Measurements from ENCODE around the gene TMEM213. TPM values are rescaled to one million over a fixed set of nuclear protein-coding genes. Genes with fewer than 3 reads are reported as not detected.
"Not testable (repeated sequence)": the region's sequence is repeated elsewhere in the genome, so short reads cannot be mapped to it uniquely, and the experiment has no call there.

The TMEM213 gene, protein sequence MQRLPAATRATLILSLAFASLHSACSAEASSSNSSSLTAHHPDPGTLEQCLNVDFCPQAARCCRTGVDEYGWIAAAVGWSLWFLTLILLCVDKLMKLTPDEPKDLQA
- polyA plus RNA-seq (ENCODE audit: insufficient read length): 0.13 TPM

DNA sequence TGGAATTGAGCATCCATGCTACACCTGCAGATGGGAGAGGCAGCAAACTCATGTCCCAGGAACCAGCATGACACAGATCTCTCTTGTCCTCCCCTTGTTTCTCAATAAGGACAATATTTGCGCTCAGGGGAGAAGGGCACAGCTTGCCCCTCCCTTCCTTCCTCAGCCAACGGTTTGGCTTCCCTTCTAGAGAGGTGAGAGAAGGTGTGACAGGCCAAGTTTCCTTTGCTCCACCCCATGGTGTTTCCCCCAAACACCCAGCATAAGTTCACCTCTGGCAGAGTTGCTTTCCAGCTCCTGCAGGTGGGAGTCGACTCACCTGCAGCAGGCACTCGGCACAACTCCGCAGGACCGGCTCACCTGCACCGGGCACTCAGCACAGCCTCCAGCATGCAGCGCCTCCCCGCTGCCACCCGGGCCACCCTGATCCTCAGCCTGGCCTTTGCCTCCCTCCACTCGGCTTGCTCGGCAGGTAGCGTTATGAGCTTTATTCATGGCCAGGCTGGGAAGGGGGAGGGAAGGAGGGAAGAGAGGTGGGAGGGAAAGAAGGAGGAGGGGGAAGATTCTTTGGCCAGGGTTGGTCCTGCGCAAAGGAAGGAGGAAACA, at the start of gene TMEM213, which contains the start of gene ATP6V0A4:
TMEM213 (plus strand) TSS at position 280 of the 606 bp plus-strand sequence; CDS start at position 391, 111 bp downstream.
ATP6V0A4 (minus strand) TSS at position 482 of the 606 bp plus-strand sequence. CDS start 26,949 bp downstream, outside the sequence.
- no peak for DNase-seq

DNA sequence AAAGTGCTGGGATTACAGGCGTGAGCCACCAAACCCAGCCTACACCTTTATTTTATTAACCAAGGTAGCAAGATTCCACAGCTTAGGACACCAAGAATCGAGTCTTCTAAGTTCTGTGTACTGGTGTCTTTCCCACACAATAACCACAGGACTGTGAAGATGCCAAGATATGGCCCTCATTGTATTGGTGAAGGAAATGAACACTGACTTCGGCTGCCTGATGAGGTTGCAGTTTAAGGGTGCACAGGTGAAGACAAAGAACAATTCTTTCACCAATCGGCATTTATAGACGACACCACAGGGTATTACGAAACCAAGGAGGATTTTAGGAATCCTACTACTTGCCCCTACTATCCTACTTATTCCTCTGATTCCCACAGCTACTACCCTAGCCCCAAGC, 49.1 kb upstream of the TMEM213 start:
- DNase-seq: no peak

DNA sequence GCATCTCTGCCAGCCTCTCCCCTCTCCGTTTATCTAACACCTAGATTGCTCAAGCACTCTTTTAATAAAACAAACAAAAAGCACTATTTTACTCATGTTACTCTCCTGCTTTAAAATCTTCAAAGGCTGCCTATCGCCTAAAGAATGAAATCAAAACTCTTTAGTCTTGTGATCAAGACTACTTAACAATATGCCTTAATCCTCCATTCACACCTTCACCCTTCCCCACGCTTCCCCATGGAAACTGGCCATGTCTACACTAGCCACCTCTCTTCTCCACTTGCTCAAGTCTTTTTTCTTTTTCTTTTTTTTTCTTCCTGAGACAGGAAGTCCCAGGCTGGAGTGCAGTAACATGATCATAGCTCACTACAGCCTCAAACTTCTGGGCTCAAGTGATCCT, 47.8 kb upstream of the TMEM213 start:
- DNase-seq: no peak

DNA sequence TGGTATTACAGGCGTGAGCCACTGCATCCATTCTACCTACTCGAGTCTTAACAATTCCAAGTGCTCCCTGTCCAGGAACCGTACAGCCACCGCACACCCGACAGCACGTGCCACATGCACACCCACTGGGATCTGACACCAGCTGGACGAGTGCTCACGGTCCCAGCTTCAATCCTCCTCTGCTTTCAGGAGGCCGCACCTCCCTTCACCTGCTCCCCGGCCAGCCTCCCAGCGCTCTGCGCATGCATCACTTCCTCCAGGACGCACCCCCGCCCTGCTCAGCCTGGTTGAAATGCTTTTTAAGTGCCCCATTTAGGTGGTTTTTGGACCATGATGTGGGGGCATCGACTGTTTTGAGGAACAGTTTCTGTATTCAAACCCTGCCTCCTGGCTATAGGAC, 47.3 kb upstream of the TMEM213 start:
- DNase-seq: no peak

DNA sequence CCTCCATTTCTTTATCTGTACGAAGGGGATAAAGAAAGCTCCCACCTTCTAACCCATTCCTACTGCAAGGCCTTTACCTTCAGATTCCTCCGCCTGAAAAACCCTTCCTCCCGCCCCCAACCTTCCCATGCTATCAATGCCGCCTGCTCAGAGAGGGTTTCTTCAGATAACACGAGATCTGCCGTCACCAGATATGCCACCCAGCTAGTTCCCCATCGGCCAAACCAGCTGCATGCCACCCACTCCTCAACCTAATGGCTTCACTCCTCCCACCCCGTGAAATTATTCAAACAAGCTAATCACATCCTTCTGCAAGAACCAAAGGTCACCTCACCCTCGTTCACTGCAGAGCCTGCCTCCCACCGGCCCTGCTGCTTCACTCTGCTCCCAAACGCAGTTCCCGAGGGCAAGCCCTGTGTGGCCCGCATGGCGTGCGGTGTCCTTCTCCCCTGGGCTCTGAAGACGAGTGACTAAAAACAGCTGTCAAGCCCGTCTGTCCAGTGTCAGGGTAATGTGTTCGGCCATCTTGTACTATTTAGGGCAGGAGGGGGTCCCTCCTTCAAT, 46.8 kb upstream of the TMEM213 start:
- no peak for DNase-seq

DNA sequence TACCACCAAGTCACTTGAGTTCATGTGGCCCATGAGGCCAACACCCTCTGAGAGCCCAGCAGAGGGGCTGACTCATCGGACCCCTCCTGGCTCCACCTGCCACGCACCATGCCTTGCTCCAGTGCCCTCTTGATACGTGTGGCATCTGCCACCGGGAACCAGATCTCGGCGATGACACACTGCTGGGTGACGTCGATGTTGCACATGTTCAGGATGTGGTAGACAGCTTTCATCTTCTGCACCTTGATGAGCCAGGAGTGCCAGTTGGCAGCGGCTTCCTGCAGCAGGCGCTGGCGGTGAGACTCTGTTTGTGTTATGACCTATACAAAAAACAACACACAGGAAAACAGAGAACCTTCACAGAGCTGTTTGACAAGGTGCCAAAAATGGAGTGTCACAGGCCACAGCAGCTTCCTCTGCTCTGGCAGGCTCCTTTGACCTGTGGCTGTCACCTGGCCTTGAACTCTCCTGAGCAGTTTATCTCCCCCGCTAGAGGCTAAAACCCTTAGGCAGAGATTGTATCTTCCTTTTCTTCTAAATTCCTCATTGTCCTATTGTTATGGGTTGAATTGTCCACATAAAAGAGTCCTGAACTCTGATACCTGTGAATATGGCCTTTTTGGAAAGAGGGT, 45.2 kb upstream of the TMEM213 start:
- DNase-seq: no peak

DNA sequence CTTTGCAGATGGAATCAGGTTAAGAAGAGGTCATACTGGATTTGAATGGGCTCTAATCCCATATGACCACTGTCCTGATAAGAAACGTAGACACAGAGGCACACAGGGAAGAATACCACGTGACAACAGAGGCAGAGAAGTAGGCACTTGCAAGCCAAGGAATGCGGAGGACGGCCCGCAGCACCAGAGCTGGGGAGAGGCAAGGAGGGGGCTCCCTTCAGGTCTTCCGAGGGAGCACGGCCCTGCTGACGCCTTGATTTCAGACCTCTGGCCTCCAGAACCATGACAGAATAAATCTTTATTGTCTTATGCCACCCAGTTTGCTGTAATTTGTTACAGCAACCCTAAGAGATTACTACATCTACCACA, 44.7 kb upstream of the TMEM213 start:
- no peak for DNase-seq

DNA sequence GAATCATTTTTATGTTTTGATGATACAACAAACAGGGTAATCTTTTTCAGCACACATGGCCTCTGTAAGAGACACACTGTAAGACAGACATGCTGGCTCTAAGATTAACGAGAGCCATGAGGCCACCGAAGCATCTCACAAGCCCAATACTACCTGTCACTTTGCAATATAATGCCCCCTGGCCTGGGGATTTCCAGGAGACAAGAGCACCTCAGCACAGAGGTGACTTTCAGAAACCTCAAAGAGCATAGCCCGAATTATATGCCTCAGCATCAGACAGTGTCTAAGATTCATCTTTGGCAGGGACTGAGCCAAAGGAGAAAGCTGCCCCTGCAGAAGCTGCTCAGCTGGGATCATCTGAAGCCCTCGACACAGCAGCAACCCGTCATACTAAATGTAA, 44.2 kb upstream of the TMEM213 start:
- no peak for DNase-seq

DNA sequence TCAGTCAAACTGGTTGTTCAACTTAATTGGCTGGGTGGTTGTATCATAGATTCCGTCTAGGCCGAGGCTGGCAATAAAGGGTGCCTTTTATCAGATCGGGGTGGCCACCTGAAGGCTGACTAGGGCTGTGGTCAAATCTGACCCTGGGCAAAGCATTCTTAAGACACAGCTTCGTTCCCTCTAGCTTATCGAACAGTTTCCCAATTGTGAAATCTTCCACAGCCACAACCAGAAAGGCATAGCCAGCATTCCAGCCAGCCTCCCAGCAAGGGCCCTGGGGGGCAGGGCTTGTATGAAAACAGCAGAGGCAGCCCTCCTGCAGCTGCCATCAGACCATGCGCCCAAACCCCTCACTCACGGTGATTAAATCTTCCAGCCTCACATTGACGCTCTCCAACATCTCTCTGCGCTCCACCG, 42.5 kb upstream of the TMEM213 start:
- DNase-seq: no peak

DNA sequence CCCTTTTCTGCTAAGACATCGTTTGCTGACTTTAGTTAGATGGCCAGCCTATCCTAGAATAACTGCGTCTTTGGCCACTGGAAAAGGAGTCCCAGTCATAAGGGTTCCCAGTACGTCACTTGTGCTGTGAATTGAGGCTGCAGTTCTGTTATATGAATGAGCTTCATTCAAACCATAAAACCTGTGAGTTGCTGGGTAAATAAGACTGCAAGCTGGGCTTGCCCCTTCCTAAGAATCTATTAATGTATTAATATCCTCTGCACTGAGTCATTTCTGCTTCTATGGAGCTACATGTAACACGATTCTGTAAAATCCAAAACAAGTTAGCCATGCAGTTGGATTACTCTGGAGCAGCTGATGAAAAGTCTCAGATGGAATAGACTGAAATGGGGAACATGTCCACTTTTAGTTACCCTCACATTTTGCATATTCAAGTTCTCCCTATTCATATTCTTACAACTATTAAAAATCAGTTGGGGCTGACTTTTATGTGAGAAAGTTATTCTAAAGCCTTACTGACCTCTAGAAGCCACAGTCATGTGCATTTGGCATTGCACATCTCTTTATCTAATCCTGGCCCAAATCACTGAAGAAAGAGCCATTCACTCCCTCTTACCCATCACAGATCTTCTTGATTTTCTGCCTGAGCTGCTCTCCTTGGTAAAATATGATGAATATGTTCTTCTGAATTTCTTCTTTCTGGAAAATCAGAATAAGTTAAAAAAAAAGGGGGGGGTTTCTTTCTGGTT, 41.8 kb upstream of the TMEM213 start:
- DNase-seq: no peak

DNA sequence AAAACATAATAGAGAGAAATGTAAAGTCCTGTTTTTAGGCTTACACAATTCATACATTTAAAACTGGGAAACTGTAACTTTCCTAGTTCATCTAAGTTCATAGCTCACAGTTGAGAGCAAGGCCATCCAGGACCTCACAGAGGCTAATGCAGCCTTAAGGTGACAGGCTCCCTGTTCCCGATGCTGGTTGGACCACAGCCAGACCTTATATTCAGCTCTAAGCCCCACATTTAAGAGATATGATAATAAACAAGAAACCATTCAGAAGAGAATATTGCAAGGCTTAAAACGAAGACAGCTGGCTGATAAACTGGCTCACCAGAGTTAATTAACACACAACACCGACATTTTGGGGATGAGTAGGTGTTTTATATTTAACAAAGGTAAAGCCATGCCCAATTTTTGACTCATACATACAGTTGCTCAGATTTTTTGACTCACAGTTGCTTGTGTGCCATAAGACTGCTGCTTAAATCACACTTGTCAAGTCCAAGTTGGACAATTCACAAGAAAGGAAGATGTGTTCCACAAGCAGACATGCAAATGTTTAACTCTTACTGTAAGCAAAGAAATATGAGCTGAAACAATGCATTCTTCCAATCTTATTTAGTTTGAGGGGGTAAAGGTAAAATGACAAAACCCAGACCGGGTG, 41.1 kb upstream of the TMEM213 start:
- no peak for DNase-seq

DNA sequence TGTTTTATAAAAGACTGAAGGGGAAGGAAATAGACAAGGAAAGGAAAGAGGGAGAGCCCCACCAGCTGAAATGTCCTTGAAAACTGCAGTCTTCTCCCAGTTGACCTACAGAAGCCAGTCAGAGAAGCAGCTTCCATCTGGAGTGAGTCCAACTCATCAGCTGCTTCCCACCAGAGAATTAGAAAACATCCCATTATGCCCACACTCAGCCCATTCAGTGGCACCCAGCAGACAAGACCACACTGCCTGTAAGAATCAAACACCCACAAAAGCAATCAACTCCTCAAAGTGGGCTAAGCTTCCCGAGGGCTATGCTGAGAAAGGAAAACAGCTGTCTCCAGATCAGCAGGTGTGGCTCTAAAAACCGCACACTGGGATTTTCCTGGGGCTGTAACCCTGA, 29.6 kb upstream of the TMEM213 start:
- DNase-seq: no peak

DNA sequence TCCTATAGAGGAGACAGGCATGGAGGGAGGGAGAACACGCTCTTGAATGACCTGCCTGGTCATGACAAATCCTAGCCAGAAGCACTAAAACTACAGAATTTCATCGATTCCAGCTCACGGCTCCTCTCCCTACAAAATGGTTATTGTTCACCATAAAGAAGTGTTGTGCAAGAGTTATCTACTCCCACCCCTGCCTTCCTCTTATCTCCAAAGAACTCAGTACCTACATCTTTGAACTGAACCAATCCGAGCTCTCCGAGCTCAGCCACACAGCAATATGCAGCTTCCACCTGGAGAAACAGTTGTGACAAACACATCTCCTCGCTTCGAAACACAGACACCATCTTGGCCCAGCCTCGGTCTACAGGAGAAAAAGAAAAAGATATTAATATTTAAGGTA, 26.9 kb upstream of the TMEM213 start:
- DNase-seq: no peak

DNA sequence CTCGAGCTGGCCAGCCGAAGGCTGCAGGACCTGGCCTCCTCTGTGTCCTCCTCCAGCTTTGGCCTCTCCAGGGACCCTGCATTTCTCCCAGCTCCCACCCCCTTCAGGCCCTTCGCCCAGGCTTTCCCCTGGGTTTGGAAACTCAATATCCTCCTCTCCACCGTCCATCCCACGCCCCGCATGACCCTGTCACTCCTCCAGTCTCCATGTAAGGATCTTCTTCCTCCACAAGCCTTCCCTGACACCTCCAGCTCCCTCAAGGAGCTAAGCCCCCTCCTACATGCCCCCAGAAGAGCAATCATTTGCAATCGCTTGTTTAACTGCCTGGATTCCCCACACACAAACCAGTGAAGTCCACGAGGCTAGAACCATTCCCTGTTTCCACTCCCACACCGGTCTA, 24.6 kb upstream of the TMEM213 start:
- no peak for DNase-seq

DNA sequence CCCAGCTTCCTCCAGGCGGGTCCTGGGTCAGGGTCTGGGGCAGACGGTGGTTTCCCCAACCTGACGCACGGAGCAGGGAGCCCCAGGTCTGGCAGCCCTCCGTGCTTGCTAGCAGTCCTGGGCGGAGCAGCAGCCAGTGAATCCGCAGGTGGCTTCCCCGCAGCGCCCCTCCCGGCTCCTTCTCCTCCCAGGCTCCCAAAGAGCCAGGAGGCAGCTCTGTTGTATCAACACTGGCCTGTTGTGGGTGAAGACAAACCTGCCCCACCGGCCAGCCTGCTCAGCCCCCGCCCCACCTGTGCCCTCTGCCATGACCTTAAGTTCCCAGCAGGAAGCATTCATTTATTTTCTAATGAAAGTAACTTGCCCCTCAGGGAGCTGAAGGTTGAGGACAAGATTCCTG, 24.0 kb upstream of the TMEM213 start:
- no peak for DNase-seq

DNA sequence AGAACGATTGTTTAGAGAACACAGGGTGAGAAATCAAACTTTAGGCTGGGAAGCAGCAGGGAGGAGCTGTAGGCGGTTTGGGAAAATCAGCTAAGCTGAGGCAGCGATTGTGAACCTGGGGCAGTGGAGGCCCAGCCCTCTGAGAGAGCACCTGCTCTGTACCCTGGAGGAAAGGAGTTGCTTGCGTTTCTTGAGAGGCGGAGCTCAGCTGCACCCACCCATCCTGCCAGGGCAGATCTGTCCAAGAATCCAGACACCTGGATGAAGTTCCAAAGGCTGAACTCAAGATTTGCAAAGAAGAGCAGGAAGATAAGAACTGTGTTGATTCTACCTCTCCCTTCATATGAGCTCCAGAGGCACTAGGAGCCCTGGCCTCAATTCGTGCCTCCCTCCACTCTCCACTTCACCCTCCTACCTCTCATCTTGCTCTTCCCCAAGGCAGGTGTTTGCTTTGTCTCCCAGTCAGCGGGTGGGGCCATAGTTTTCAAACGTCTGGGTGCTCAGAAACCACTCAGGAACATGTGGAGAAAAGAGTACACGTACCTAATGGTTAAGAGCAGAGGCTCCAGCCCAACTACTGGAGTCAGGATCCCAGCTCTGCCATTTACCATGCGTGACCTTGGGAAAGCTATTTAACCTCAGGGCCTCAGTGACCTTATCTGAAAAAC, 21.5 kb upstream of the TMEM213 start:
- DNase-seq: no peak

DNA sequence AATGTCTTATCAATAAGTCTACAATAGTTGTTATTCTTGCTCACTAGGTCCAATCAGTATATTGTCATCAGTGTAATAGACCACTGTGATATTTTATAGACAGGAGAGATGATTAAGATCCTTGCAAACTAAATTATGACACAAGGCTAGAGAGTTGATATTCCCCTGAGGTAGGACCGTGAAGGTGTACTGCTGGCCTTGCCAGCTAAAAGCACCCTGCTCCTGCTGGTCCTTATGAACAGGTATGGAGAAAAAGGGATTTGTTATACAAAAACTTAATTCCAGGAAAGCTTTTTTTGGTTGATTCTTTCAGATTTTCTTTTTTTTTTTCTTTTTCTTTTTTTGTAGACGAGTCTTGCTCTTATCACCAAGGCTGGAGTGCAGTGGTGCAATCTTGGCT, 16.8 kb upstream of the TMEM213 start:
- DNase-seq: no peak

DNA sequence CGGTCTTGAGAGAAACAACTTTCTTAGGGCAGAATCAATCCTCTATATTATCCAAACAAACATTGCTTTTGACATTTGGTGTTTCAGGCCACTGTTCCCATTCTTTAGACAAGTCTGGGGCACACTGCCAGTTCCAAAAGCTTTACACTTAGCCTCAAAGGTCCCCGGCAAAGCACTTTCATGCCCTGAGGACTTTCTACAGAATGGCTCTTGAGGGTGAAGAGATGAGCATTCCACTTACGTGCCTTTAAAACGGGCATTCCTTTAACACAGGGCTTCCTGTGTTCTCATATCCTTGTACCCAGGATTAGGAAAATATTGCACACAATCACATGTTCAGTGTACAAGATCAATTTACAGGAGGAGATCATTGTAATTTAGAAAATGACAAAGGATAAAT, 13.1 kb upstream of the TMEM213 start:
- DNase-seq: no peak

DNA sequence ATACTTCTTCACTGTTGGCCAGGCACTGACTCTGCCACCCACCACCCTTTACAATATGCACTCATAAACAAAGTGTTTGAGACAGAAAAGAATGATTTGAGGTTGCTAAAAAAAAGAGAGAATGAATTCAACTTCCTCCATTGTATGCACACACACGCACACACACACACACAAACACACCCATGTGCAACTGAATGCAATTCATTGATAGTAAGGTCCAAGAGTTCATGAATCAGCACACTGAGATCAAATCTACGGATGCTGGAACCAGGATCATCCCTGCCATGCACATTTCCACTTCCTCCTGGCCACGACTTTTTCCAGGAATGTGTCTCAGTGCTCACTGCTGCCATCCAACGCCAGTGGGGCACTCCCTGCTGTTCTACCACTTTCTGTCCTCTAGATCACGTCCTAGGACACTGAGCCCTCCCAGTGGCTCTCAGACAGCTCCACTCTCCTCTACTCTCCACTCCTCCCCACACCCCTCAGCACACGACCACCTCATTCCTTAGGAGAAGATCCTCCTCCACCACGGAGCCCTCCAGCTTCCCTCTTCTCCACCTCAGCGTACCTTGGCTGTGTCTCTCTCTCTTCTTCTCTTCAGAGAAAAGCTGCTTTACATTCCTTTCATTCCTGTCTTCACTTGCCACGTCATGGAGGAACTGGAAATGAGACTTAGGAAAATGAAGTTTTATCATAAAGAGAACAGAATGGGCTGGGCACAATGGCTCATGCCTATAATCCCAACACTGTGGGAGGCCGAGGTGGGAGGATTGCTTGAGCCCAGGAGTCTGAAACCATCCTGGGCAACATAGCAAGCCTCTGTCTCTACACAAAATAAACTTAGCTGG, 12.0 kb upstream of the TMEM213 start:
- no peak for DNase-seq

DNA sequence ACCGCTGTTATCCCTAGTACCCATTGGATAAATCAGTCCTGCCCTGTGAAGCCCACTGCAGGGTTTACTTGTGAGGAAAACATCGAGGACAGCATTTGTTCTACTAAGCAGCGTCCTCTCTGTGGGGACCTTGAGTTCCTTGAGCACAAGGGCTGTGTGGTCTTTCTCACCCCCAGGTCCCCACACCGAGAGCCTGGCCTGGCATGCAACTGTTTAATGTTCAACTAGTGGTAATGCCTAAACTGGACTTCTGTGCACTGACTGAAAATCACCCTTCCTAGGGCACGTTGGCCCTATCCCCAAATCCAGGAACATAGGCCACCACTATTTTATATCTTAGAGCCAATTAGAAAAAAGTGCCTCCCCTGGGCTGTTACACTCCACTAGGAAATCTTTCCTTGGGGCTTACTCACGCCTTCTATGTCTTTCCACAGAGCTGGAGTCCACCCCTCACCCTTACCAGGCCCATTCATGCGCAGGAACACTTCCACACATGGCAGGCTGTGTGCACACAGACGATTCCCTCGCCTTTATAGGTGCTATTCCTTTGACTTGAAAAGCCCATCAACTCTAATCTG, 1.7 kb upstream of the TMEM213 start:
- DNase-seq: no peak

DNA sequence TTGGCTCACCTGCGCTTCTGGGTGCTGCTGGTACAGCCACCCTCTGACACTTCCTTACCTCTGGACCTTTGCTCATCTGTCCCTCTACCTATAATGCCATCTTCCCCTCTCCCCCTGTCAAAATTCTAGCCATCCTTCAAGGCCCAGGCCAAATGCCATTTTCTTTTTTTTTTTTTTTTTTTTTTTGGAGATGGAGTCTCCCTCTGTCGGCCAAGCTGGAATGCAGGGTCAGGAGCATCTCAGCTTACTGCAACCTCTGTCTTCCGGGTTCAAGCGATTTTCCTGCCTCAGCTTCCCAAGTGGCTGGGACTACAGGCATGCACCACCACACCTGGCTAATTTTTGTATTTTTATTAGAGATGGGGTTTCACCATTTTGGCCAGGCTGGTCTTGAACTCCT, 748 bp upstream of the TMEM213 start:
- not testable (repeated sequence) for DNase-seq

All from hindlimb muscle (tissue), 1 donor.